Hepatocyte (in vitro differentiated cells): ENCODE measurements around the gene THAP8. TPM values are rescaled to one million over a fixed set of nuclear protein-coding genes. Genes with fewer than 3 reads are reported as not detected.

Experiments
- DNase-seq: peaks from one replicate; pipeline ENCODE4 v3.0.0-alpha.2; 2016; ENCODE audit warnings: low spot score
- H2AFZ ChIP-seq: fragments of 200-600 bp; sonication (generic); 2 replicates; pipeline ENCODE4 v1.6.0; 2016; ENCODE audit warnings: antibody characterized with exemption, mild to moderate bottlenecking
- H3K27ac ChIP-seq: fragments of 200-600 bp; sonication (generic); 2 replicates; pipeline ENCODE4 v1.5.1; 2016; ENCODE audit warnings: mild to moderate bottlenecking
- H3K27me3 ChIP-seq: fragments of 200-600 bp; sonication (generic); 2 replicates; pipeline ENCODE4 v1.6.1; 2016
- H3K36me3 ChIP-seq: fragments of 200-600 bp; sonication (generic); replicated peaks from 2 replicates; pipeline ENCODE4 v1.5.1; 2016; ENCODE audit warnings: low read depth; ENCODE audit not compliant: insufficient read depth
- H3K4me1 ChIP-seq: fragments of 200-600 bp; sonication (generic); 2 replicates; pipeline ENCODE4 v1.5.1; 2016; ENCODE audit warnings: mild to moderate bottlenecking, moderate library complexity; ENCODE audit not compliant: insufficient read depth
- H3K4me2 ChIP-seq: fragments of 200-600 bp; sonication (generic); 2 replicates; pipeline ENCODE4 v1.6.0; 2016
- H3K4me3 ChIP-seq: fragments of 200-600 bp; sonication (generic); 2 replicates; pipeline ENCODE4 v1.5.1; 2016; ENCODE audit warnings: mild to moderate bottlenecking
- H3K79me2 ChIP-seq: fragments of 200-600 bp; sonication (generic); 2 replicates; pipeline ENCODE4 v1.6.0; 2017; ENCODE audit warnings: mild to moderate bottlenecking
- H3K9me2 ChIP-seq: fragments of 200-600 bp; sonication (generic); replicated peaks from 2 replicates; pipeline ENCODE4 v1.6.0; 2017; ENCODE audit warnings: mild to moderate bottlenecking; ENCODE audit not compliant: insufficient read depth
- H3K9me3 ChIP-seq: fragments of 200-600 bp; sonication (generic); 2 replicates; pipeline ENCODE4 v1.5.1; 2016; ENCODE audit warnings: low read depth, mild to moderate bottlenecking
- H4K20me1 ChIP-seq: fragments of 200-600 bp; sonication (generic); 2 replicates; pipeline ENCODE4 v1.6.0; 2016; ENCODE audit warnings: mild to moderate bottlenecking; ENCODE audit not compliant: insufficient read depth, poor library complexity, severe bottlenecking
- EZH2 ChIP-seq: fragments of 200-600 bp; sonication (generic); IDR thresholded peaks from 2 replicates; pipeline ENCODE4 v1.6.1; 2016; ENCODE audit warnings: antibody characterized with exemption, mild to moderate bottlenecking, borderline replicate concordance
- EZH2phosphoT487 ChIP-seq: fragments of 200-600 bp; sonication (generic); IDR thresholded peaks from one replicate; pipeline ENCODE4 v1.6.1; 2018; ENCODE audit warnings: antibody characterized with exemption, mild to moderate bottlenecking, low read depth, moderate library complexity; ENCODE audit not compliant: unreplicated experiment, severe bottlenecking
- WGBS: methylation state at CpG from one replicate; pipeline ENCODE4 v1.1.6; 2016; ENCODE audit warnings: low lambda C conversion rate; ENCODE audit errors: missing lambda C conversion rate; 5-methylcytosine and 5-hydroxymethylcytosine counted together
- polyA plus RNA-seq: library from polyadenylated mRNA; unstranded; fragments of >200 nt; fragmentation: Nextera tagmentation; extraction: Ambion mirVana; gene quantifications from 2 replicates; pipeline ENCODE4 v1.2.1, GENCODE V29; 2016
- total RNA-seq: library from RNA; depleted of rRNA; stranded (reverse); fragments of >200 nt; gene quantifications from 2 replicates; pipeline ENCODE4 v1.2.3, GENCODE V29; 2014
- TF ChIP-seq, protein P1 (sequence below): fragments of 200-600 bp; sonication (generic); IDR thresholded peaks from 2 replicates; pipeline ENCODE4 v1.5.1; 2016; ENCODE audit warnings: antibody characterized with exemption, mild to moderate bottlenecking; ENCODE audit not compliant: poor library complexity

The THAP8 gene
- total and polyA plus RNA-seq, 2 experiments from 2014 or later: 4.5 to 23.1 TPM

DNA sequence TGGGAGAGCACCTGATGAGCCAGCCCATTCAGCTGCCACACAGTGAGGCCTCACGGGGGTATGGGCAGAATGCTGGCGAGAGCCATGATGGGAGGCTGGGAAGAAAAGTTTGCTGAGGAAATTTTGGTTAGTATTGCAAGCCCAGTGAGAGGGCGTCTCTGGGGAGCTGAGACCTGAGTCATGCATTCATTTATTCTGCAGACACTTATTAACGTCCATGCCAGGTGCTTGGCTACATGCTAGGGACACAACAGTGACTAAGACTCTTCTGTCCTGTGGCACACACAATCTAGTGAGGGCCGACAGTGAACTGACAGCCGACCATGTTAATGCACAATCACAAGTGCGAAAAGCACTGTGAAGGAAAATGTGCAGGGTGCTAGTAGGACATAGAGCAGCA, 27.8 kb upstream of the THAP8 start:
- no peak for DNase-seq
- TF ChIP-seq EZH2 (no peak), EZH2phosphoT487 (no peak)
- TF ChIP-seq, protein P1, sequence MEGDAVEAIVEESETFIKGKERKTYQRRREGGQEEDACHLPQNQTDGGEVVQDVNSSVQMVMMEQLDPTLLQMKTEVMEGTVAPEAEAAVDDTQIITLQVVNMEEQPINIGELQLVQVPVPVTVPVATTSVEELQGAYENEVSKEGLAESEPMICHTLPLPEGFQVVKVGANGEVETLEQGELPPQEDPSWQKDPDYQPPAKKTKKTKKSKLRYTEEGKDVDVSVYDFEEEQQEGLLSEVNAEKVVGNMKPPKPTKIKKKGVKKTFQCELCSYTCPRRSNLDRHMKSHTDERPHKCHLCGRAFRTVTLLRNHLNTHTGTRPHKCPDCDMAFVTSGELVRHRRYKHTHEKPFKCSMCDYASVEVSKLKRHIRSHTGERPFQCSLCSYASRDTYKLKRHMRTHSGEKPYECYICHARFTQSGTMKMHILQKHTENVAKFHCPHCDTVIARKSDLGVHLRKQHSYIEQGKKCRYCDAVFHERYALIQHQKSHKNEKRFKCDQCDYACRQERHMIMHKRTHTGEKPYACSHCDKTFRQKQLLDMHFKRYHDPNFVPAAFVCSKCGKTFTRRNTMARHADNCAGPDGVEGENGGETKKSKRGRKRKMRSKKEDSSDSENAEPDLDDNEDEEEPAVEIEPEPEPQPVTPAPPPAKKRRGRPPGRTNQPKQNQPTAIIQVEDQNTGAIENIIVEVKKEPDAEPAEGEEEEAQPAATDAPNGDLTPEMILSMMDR: no peak
- Histone ChIP-seq H3K4me1 (no peaks in the 10 kb centered on the region), H4K20me1 (no peaks in the 10 kb centered on the region), H3K27ac (no peak overlapping the region), H2AFZ (no peak overlapping the region), H3K9me3 (no peaks in the 10 kb centered on the region), H3K27me3 (no peaks in the 10 kb centered on the region), H3K36me3 (no peaks in the 10 kb centered on the region), H3K4me2 (no peak overlapping the region), H3K79me2 (no peaks in the 10 kb centered on the region), H3K4me3 (no peak overlapping the region), H3K9me2 (no peaks in the 10 kb centered on the region)
- WGBS: 95% methylated on average over 7 of the region's 7 CpGs

DNA sequence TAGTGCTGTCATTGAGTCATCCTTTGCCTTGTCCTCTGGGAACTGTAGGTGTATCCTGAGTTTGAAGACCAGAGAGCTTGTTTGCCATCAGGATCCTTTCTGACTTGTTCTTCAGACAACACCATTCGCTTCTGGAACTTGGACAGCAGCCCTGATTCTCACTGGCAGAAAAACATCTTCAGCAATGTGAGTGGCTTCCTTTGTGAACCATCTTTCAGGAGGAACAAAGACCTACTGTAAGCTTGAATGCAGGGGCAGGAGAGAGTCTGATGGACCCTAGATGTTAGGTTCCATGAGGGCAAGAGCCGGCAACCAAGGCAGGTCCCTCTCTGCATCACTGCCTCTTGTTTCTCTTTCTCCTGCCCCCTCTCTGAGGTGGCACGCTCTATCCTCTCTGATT, 27.3 kb upstream of the THAP8 start:
- no peak for DNase-seq
- no peaks in the 10 kb centered on the region for H3K4me1 ChIP-seq
- no peak overlapping the region for H2AFZ ChIP-seq
- H3K27me3 ChIP-seq: no peaks in the 10 kb centered on the region
- no peaks in the 10 kb centered on the region for H3K9me3 ChIP-seq
- H3K79me2 ChIP-seq: no peaks in the 10 kb centered on the region
- no peak overlapping the region for H3K4me3 ChIP-seq
- no peak overlapping the region for H3K4me2 ChIP-seq
- H4K20me1 ChIP-seq: no peaks in the 10 kb centered on the region
- no peaks in the 10 kb centered on the region for H3K9me2 ChIP-seq
- H3K27ac ChIP-seq: no peak overlapping the region
- WGBS: 99% methylated on average over 3 of the region's 3 CpGs
- no peaks in the 10 kb centered on the region for H3K36me3 ChIP-seq
- TF ChIP-seq, protein P1: no peak
- TF ChIP-seq EZH2phosphoT487 (no peak), EZH2 (no peak)

DNA sequence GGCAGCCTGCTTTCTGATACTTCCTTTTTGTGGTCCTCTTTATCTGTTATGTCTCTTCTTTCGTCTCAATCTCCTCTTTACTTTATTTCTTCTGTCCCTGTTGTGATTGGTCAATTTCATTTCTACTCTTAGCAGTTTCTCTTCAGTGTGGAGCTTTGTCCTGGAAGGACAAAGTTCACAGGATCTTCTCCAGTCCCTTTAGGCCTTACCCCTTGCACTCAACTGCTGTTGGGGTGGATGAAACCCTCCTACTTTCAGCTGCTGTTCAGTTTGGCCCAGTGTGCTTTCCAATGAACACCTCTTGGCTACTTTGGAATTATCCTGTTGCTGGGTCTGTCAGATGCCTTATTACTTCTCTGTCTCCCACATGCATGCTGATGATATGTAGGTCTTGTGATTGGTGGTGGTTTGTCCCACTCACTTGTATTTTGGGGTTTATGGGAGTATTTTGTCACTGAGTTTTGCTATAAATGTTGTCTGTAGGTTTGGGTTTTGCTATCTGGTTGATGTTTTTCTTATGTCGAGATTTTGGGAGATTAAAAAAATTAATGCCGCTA, 25.4 kb upstream of the THAP8 start:
- H3K9me2 ChIP-seq: no peaks in the 10 kb centered on the region
- no peaks in the 10 kb centered on the region for H3K36me3 ChIP-seq
- no peak overlapping the region for H3K27ac ChIP-seq
- TF ChIP-seq EZH2 (no peak), EZH2phosphoT487 (no peak)
- TF ChIP-seq, protein P1: no peak
- no peaks in the 10 kb centered on the region for H4K20me1 ChIP-seq
- no peak overlapping the region for H3K4me2 ChIP-seq
- no peak for DNase-seq
- H3K79me2 ChIP-seq: no peaks in the 10 kb centered on the region
- H3K27me3 ChIP-seq: no peaks in the 10 kb centered on the region
- no peak overlapping the region for H3K4me3 ChIP-seq
- no peak overlapping the region for H2AFZ ChIP-seq
- H3K4me1 ChIP-seq: no peaks in the 10 kb centered on the region
- H3K9me3 ChIP-seq: no peaks in the 10 kb centered on the region
- 98% methylated on average over 3 of the region's 3 CpGs for WGBS
